ENCODE data around the gene RIMS4.

Gene RIMS4

DNA sequence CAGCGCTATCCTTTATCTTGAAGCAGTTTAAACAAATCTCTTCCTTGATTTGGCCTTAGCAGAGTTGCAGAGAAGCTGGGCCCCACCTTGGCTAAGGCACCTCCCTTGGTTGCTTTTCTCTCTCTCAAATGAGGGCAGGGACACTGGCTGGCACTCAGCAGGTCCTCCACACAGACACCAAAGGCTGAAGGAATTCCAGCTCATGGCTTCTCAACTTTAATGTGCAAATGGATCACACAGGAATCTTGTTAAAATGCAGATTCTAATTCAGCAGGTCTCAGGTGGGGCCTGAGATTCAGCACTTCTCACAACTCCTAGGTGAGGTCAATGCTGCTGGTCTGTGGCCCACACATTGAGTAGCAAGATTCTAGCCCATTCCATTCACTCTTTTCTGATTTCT is 25.7 kb downstream of the RIMS4 start:
- Histone ChIP-seq H2AFZ (ENCODE audit: low read length) (no peak overlapping the region), H3K9me2 (replicated peaks; ENCODE audit: insufficient read depth, low read length) (no peaks in the 10 kb centered on the region), H3K4me3 (ENCODE audit: low read length) (no peak overlapping the region), H3K4me2 (ENCODE audit: low read depth, low read length) (no peak overlapping the region), H3F3A (ENCODE audit: insufficient read depth, low read length) (no peaks in the 10 kb centered on the region), H3K36me3 (replicated peaks; ENCODE audit: insufficient read depth, low read length) (no peaks in the 10 kb centered on the region), H3K9me3 (replicated peaks; ENCODE audit: insufficient read depth, low read length) (no peaks in the 10 kb centered on the region), H3K79me2 (ENCODE audit: low read length) (no peaks in the 10 kb centered on the region), H3K27ac (ENCODE audit: low read length) (no peak overlapping the region), H3K27me3 (replicated peaks; ENCODE audit: insufficient read depth, low read length) (peaks cover 59% of the 10 kb centered on the region), H4K20me1 (ENCODE audit: insufficient read depth, low read length) (no peaks in the 10 kb centered on the region), H3K4me1 (ENCODE audit: low read length) (no peaks in the 10 kb centered on the region), H3K9ac (ENCODE audit: low read length) (no peak overlapping the region)
- TF ChIP-seq EZH2 (optimal IDR thresholded peaks at IDR 0.05; ENCODE audit: low read depth, low read length), result no peak
- TF ChIP-seq, protein P1, sequence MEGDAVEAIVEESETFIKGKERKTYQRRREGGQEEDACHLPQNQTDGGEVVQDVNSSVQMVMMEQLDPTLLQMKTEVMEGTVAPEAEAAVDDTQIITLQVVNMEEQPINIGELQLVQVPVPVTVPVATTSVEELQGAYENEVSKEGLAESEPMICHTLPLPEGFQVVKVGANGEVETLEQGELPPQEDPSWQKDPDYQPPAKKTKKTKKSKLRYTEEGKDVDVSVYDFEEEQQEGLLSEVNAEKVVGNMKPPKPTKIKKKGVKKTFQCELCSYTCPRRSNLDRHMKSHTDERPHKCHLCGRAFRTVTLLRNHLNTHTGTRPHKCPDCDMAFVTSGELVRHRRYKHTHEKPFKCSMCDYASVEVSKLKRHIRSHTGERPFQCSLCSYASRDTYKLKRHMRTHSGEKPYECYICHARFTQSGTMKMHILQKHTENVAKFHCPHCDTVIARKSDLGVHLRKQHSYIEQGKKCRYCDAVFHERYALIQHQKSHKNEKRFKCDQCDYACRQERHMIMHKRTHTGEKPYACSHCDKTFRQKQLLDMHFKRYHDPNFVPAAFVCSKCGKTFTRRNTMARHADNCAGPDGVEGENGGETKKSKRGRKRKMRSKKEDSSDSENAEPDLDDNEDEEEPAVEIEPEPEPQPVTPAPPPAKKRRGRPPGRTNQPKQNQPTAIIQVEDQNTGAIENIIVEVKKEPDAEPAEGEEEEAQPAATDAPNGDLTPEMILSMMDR (IDR thresholded peaks at IDR 0.05; ENCODE audit: low read length), result no peak
- no peak for DNase-seq

DNA sequence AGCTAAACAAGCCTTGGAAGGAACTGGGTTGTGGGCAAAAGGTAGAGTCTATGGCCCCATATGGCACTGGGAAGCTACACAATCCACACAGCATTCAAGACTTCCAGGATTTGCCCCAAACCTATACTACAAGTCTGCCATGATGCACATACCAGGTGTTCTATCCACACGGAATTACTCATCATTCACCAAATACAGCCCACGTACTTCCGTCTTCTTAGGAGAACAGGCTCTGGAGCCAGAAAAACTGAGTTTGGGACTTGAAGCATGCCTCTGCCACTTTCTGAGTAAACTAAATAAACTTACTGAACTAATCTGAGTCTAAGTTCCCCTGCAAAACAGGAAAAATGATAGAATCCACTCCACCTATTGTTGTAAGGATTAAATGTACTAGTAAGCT is 28.6 kb downstream of the RIMS4 start:
- Histone ChIP-seq H2AFZ (ENCODE audit: low read length) (no peak overlapping the region), H3K4me3 (ENCODE audit: low read length) (no peak overlapping the region), H3K27me3 (replicated peaks; ENCODE audit: insufficient read depth, low read length) (peaks cover 30% of the 10 kb centered on the region), H3K4me2 (ENCODE audit: low read depth, low read length) (no peak overlapping the region), H3K4me1 (ENCODE audit: low read length) (no peaks in the 10 kb centered on the region), H3K9me3 (replicated peaks; ENCODE audit: insufficient read depth, low read length) (no peaks in the 10 kb centered on the region), H4K20me1 (ENCODE audit: insufficient read depth, low read length) (no peaks in the 10 kb centered on the region), H3F3A (ENCODE audit: insufficient read depth, low read length) (no peaks in the 10 kb centered on the region), H3K27ac (ENCODE audit: low read length) (no peak overlapping the region), H3K9ac (ENCODE audit: low read length) (no peak overlapping the region), H3K79me2 (ENCODE audit: low read length) (no peaks in the 10 kb centered on the region), H3K36me3 (replicated peaks; ENCODE audit: insufficient read depth, low read length) (no peaks in the 10 kb centered on the region), H3K9me2 (replicated peaks; ENCODE audit: insufficient read depth, low read length) (no peaks in the 10 kb centered on the region)
- no peak for TF ChIP-seq EZH2phosphoT487 (IDR thresholded peaks at IDR 0.05; ENCODE audit: low read length)
- TF ChIP-seq, protein P1 (IDR thresholded peaks at IDR 0.05; ENCODE audit: low read length), result no peak
- no peak for TF ChIP-seq EZH2 (optimal IDR thresholded peaks at IDR 0.05; ENCODE audit: low read depth, low read length)
- no peak for DNase-seq

DNA sequence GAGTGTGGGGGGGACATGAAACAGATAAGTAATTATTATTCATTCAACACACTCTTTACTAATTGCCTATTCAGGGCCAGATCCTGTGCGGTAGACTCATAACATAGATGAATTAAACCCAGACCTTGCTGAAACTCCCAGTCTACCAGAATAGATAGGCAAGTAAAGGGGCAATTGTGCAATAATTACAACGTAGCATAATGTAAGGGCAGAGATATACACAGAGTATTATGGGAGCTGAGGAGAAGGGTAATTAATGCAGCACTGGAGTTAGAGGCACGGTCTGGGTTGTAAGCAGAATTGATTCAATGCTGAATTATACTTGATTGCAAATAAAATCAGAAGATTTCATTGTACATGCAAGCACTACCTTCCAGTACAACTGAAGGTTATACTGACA is 29.2 kb downstream of the RIMS4 start:
- Histone ChIP-seq H3K27ac (ENCODE audit: low read length) (no peak overlapping the region), H3K36me3 (replicated peaks; ENCODE audit: insufficient read depth, low read length) (no peaks in the 10 kb centered on the region), H3K4me2 (ENCODE audit: low read depth, low read length) (no peak overlapping the region), H4K20me1 (ENCODE audit: insufficient read depth, low read length) (no peaks in the 10 kb centered on the region), H3K9me3 (replicated peaks; ENCODE audit: insufficient read depth, low read length) (no peaks in the 10 kb centered on the region), H3K27me3 (replicated peaks; ENCODE audit: insufficient read depth, low read length) (peaks cover 28% of the 10 kb centered on the region), H3K4me1 (ENCODE audit: low read length) (no peaks in the 10 kb centered on the region), H3K4me3 (ENCODE audit: low read length) (no peak overlapping the region), H3K9ac (ENCODE audit: low read length) (no peak overlapping the region), H2AFZ (ENCODE audit: low read length) (no peak overlapping the region), H3K9me2 (replicated peaks; ENCODE audit: insufficient read depth, low read length) (no peaks in the 10 kb centered on the region), H3K79me2 (ENCODE audit: low read length) (no peaks in the 10 kb centered on the region), H3F3A (ENCODE audit: insufficient read depth, low read length) (no peaks in the 10 kb centered on the region)
- no peak for TF ChIP-seq EZH2phosphoT487 (IDR thresholded peaks at IDR 0.05; ENCODE audit: low read length)
- TF ChIP-seq EZH2 (optimal IDR thresholded peaks at IDR 0.05; ENCODE audit: low read depth, low read length), result no peak
- TF ChIP-seq, protein P1 (IDR thresholded peaks at IDR 0.05; ENCODE audit: low read length), result no peak
- DNase-seq, result no peak

Data from MM.1S (cell line).